Measurements from ENCODE around the gene RAC2. TPM values are rescaled to one million over a fixed set of nuclear protein-coding genes. Genes with fewer than 3 reads are reported as not detected.

The RAC2 gene
- total RNA-seq, 1 experiment from 2014 or later: 90.5 TPM

GRCh38 chr22:37273126-37273845 lies 29.2 kb upstream of the RAC2 start:
- Histone ChIP-seq H3K9me2 (ENCODE audit: insufficient read depth) (no peaks in the 10 kb centered on the region), H3K4me3 (no peak overlapping the region), H3K9me3 (ENCODE audit: insufficient read depth, low read depth) (no peaks in the 10 kb centered on the region), H3K4me2 (no peak overlapping the region), H3K36me3 (ENCODE audit: low read depth) (no peaks in the 10 kb centered on the region), H4K20me1 (ENCODE audit: insufficient read depth) (no peaks in the 10 kb centered on the region), H3K79me2 (ENCODE audit: low read depth) (no peaks in the 10 kb centered on the region), H3F3A (ENCODE audit: insufficient read depth, low read depth) (peaks cover 6% of the 10 kb centered on the region; the same call in 1 of the 2 replicates), H3K27ac (no peak overlapping the region), H2AFZ (no peak overlapping the region), H3K4me1 (replicated peaks; ENCODE audit: insufficient read depth) (peaks cover 1% of the 10 kb centered on the region; the same call in 1 of the 2 replicates), H3K27me3 (ENCODE audit: insufficient read depth, low read depth) (no peaks in the 10 kb centered on the region)
- POLR2A ChIA-PET (ENCODE audit: unreplicated experiment): no interaction called here
- DNase-seq: no peak
- no TSS peak for BruUV-seq (replicated peaks)
- TF ChIP-seq, protein P1, sequence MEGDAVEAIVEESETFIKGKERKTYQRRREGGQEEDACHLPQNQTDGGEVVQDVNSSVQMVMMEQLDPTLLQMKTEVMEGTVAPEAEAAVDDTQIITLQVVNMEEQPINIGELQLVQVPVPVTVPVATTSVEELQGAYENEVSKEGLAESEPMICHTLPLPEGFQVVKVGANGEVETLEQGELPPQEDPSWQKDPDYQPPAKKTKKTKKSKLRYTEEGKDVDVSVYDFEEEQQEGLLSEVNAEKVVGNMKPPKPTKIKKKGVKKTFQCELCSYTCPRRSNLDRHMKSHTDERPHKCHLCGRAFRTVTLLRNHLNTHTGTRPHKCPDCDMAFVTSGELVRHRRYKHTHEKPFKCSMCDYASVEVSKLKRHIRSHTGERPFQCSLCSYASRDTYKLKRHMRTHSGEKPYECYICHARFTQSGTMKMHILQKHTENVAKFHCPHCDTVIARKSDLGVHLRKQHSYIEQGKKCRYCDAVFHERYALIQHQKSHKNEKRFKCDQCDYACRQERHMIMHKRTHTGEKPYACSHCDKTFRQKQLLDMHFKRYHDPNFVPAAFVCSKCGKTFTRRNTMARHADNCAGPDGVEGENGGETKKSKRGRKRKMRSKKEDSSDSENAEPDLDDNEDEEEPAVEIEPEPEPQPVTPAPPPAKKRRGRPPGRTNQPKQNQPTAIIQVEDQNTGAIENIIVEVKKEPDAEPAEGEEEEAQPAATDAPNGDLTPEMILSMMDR (conservative IDR thresholded peaks at IDR 0.05): no peak
- TF ChIP-seq EZH2 (IDR thresholded peaks at IDR 0.05; ENCODE audit: low read depth): no peak
- CTCF ChIA-PET: no interaction called here
- intact Hi-C loops (cut with micrococcal nuclease; ENCODE audit: unreplicated experiment): no loop called here

DNA sequence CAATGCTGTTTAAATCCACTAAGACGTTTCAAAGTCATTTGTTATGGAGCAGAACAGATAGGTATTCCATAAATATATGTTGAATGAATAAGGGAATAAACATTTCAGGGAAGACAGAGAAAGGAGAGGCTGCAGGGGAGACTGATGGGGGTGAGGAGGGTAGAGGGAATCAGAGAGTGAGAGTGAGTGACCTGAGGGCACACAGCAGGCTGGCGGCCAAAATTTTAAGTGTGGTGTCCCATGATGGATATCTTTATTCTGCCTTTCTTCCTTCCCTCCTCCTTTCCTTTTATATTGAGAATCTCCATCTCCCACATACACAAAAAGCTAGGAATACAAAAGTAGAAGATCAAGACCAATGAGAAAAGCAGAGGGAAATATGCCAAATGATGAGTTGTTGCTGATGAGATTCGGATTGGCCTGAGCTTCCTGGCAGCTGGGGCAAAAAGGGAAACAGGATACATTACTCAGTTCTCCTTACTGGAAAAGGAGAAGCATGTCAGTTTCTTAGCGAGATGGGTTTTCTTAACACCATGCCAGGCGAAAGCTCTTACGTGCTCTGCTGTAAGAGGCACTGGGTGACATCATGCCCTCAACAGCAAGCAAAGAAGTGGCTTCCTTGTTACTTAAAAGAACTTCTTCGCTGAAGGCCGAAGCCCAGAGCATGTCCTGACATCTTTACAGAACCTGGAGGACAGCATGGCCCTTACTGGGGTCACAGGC lies 27.0 kb upstream of the RAC2 start:
- TF ChIP-seq EZH2 (IDR thresholded peaks at IDR 0.05; ENCODE audit: low read depth): no peak
- TF ChIP-seq, protein P1 (conservative IDR thresholded peaks at IDR 0.05): no peak
- CTCF ChIA-PET: interaction anchor here (1.1 kb wide), 1 partner anchor 72 kb away, joined by 5 read pairs; no protein-coding TSS in a partner anchor

DNA sequence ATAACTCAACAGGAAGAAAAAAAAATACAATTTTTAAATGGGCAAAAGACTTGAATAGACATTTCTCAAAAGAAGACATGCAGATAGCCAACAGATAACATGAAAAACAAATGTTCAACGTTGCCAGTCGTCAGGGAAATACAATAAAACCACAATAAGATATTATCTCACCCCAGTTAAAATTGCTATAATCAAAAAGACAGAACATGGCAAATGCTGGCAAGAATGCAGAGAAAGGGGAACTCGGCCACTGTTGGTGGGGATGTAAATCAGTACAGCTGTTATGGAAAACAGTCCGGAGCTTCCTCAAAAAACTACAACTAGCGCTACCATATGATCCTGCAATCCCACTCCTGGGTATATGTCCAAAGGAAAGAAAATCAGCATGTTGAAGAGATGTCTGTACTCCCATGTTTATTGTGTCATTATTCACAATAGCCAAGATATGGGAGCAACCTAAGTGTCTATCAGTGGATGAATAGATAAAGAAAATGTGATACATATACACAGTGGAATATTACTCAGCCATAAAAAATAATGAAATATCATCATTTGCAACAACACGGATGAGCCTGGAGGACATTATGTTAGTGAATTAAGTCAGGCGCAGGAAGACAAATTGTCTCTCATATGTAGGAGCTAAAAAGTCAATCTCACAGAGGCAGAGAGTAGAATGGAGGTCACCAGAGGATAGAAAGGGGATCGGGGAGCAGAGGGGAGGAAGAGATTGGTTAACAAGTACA lies 26.0 kb upstream of the RAC2 start:
- Histone ChIP-seq H2AFZ (no peak overlapping the region), H3K79me2 (ENCODE audit: low read depth) (no peaks in the 10 kb centered on the region), H3K27ac (no peak overlapping the region), H3K9me3 (ENCODE audit: insufficient read depth, low read depth) (no peaks in the 10 kb centered on the region), H3K4me3 (no peak overlapping the region), H3K4me2 (no peak overlapping the region), H3K36me3 (ENCODE audit: low read depth) (no peaks in the 10 kb centered on the region), H3K4me1 (replicated peaks; ENCODE audit: insufficient read depth) (peaks cover 13% of the 10 kb centered on the region), H3K27me3 (ENCODE audit: insufficient read depth, low read depth) (no peaks in the 10 kb centered on the region), H4K20me1 (ENCODE audit: insufficient read depth) (no peaks in the 10 kb centered on the region), H3K9me2 (ENCODE audit: insufficient read depth) (no peaks in the 10 kb centered on the region), H3F3A (ENCODE audit: insufficient read depth, low read depth) (peaks cover 6% of the 10 kb centered on the region; the same call in 1 of the 2 replicates)
- CTCF ChIA-PET: interaction anchor here (0.7 kb wide), 1 partner anchor 50 kb away, joined by 3 read pairs; no protein-coding TSS in a partner anchor
- no peak for DNase-seq
- BruUV-seq (replicated peaks): no TSS peak
- POLR2A ChIA-PET (ENCODE audit: unreplicated experiment): no interaction called here
- intact Hi-C loops (cut with micrococcal nuclease; ENCODE audit: unreplicated experiment): no loop called here
- TF ChIP-seq, protein P1 (conservative IDR thresholded peaks at IDR 0.05): no peak
- no peak for TF ChIP-seq EZH2 (IDR thresholded peaks at IDR 0.05; ENCODE audit: low read depth)

More for the DNA sequence above, 27.0 kb upstream of the RAC2 start:
- no peak overlapping the region for H3K27ac ChIP-seq
- no peaks in the 10 kb centered on the region for H4K20me1 ChIP-seq (ENCODE audit: insufficient read depth)
- no peaks in the 10 kb centered on the region for H3K36me3 ChIP-seq (ENCODE audit: low read depth)
- no peaks in the 10 kb centered on the region for H3K27me3 ChIP-seq (ENCODE audit: insufficient read depth, low read depth)
- H3K9me3 ChIP-seq (ENCODE audit: insufficient read depth, low read depth): no peaks in the 10 kb centered on the region
- H3K9me2 ChIP-seq (ENCODE audit: insufficient read depth): no peaks in the 10 kb centered on the region
- POLR2A ChIA-PET (ENCODE audit: unreplicated experiment): no interaction called here
- intact Hi-C loops (cut with micrococcal nuclease; ENCODE audit: unreplicated experiment): no loop called here
- H2AFZ ChIP-seq: no peak overlapping the region
- peaks cover 6% of the 10 kb centered on the region; the same call in 1 of the 2 replicates for H3F3A ChIP-seq (ENCODE audit: insufficient read depth, low read depth)
- DNase-seq: no peak
- H3K79me2 ChIP-seq (ENCODE audit: low read depth): no peaks in the 10 kb centered on the region
- peaks cover 13% of the 10 kb centered on the region for H3K4me1 ChIP-seq (replicated peaks; ENCODE audit: insufficient read depth)
- no peak overlapping the region for H3K4me2 ChIP-seq
- BruUV-seq (replicated peaks): no TSS peak
- no peak overlapping the region for H3K4me3 ChIP-seq
